IPS DF 19.7 (cell line): Measurements from ENCODE around the gene PDE6A.
"Not testable (repeated sequence)": the region's sequence is repeated elsewhere in the genome, so short reads cannot be mapped to it uniquely, and the experiment has no call there.

Source experiments
- DNase-seq: peaks from one replicate; pipeline ENCODE4 v3.0.0-alpha.2; 2013; ENCODE audit warnings: low read depth, low spot score

PDE6A gene

DNA sequence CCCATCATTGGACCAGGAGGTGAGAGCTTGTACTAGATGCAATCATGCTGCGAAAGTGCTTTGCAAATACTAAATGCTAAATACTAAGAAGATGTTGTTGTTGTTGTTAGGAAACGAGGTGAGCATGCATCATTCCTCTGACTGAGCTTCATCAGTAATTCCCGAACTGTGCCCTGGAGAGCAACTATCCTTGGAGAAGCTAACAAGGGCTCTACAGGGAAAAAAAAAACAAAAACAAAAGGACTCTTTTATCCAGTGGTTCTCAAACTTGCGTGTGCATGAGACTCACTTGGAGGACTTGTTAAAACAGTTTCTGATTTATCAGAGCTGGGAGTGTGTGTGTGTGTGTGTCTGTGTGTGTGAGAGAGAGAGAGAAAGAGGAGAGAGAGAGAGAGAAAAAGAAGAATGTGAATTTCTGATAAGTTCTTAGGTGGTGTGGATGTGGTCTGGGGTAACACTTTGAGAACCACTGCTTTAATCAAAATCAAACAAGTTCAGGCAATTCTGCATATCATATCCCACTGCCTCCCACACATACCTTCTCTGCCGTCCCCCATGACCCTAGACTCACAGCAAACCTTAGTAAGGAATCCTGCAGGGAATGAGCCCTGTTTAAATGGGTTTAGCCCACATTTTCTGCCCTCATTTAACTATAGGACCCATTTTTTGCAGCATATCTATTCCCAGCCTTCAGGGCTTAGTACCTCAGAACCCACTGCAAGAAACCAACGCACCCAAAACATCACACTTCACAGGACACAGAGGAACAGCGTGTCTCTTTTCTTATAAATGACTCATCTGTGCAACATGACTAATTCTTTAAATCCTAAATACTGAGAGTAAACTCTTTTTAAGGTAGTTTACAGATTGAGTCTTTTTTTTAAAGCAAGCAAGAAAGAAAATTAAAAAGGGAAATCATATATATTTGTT is 48.9 kb downstream of the PDE6A start:
- DNase-seq: no peak

- DNase-seq: no peak
These were observed 50.4 kb downstream of the PDE6A start for GRCh38 chr5:149894237-149894636.

- DNase-seq: no peak
These were observed 51.1 kb downstream of the PDE6A start for GRCh38 chr5:149893403-149893931.

GRCh38 chr5:149892594-149892993 is 52.0 kb downstream of the PDE6A start:
- no peak for DNase-seq

DNA sequence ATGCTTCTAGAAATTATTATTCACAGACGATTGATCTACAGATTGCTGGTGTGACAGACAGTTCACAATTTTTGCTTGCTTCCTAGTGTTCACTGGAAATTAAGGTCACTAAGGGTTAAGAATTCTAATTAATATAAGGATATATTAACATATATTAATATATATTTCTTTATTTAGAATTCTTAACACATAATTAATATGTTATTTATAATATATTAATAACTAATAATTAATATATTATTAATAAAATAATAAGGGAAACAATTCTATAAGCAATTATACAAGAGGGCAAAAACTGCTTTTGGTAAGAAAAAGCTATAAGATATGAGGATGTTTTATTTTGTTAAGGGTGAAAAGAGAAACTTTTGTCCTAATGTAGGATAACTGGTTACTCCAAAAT is 56.3 kb downstream of the PDE6A start:
- DNase-seq: no peak

DNA sequence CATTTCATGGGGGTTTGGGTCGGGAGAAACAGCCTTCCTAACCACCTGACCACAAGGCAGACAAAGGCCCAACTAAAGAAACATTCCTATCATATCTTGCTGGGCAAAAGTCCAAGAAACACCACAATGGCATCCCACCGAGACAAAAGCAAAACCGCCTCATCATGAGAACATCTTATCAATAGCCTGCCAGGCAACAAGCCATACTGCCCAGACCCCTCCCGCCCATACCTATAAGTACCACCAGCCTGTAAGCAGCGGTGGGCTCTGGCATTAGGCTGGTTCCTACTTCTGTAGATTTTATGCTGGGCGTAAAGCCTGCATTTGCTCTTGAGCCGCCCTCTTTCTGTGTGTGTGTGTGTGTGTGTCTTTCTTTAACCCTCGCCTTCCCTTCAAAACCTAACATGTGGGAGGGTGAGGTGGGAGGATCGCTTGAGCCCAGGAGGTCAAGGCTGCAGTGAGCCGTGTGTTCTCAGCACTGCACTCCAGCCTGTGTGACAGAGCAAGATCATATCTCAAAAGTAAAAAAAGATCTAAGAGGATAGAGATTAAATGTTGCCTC is 56.9 kb downstream of the PDE6A start:
- no peak for DNase-seq

GRCh38 chr5:149886692-149887470 is 57.7 kb downstream of the PDE6A start:
- DNase-seq: no peak

- DNase-seq: no peak
These were observed 58.5 kb downstream of the PDE6A start for GRCh38 chr5:149886060-149886459.

GRCh38 chr5:149885513-149885912 is 59.1 kb downstream of the PDE6A start:
- DNase-seq: no peak

- DNase-seq: no peak
These were observed 61.0 kb downstream of the PDE6A start for GRCh38 chr5:149883550-149883949.

- not testable (repeated sequence) for DNase-seq
These were observed 62.0 kb downstream of the PDE6A start for GRCh38 chr5:149882633-149883032.

DNA sequence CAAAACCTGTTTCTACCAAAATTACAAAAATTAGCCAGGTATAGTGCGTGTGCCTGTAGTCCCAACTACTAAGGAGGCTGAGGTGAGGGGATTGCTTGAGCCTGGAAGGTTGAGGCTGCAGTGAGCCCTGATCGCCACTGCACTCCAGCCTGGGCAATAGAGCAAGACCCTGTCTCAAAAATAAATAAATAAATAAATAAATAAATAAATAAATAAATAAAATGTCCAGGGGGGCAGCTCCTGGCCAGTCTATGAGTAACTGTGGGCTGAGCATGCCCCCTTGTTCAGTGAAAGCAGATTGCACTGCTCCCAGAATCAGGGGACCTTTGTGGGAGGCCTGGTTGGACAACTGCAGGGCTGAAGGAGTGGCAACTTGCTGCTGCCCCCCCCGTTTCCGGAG is 62.7 kb downstream of the PDE6A start:
- DNase-seq: no peak

GRCh38 chr5:149881069-149881622 is 63.4 kb downstream of the PDE6A start:
- DNase-seq: no peak

- DNase-seq: not testable (repeated sequence)
These were observed 65.0 kb downstream of the PDE6A start for GRCh38 chr5:149879593-149879992.

GRCh38 chr5:149878371-149878770 is 66.2 kb downstream of the PDE6A start:
- no peak for DNase-seq

DNA sequence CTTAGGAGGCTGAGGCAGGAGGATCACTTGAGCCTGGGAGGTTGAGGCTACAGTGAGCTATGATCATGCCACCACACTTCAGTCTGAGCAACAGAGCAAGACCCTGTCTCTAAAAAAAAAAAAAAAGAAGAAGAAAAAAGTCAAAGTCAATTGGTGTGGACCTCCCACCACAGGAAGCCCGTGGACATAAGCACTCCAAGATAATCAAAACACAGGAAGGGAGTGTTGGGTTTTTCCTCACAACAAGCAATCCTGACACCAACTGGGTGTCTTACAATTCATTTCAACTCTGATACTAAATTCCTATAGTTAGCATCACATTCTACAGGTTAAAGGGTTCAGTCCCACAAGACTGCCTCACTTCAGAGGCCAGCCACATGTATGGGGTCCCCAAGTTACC is 70.7 kb downstream of the PDE6A start:
- DNase-seq: no peak

DNA sequence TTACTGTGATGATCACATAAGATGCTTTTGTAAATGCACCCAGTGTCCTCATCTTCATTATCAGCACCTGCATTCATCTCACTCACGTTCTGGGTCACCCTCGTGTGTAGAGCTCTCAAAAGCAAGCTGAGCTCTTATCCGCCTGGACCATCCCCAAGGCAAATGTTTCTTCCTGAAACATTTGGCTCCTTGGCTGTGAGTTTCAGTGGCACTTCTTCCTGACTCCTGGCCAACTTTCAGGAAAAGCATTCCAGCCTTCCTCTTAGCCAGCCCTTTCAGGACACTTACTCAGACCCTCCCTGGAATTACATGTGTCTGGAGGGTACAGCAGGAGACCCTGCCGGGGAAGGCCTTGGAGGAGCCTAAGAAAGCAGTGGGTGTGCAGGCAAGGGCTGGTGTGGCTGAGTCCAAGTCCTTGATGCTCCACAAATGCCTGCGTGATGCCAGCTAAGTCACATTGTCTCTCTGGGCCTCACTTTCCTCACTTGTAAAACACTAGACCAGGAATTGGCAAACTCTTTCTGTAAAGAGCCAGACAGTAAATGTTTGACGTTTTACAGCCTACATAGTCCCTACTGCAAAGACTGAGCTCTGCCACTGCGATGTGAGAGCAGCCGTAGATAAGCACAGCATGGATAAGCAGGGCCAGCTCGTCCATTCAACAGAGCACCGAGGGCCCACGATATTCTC is 72.1 kb downstream of the PDE6A start:
- DNase-seq: no peak

GRCh38 chr5:149871471-149871870 is 73.1 kb downstream of the PDE6A start:
- no peak for DNase-seq

GRCh38 chr5:149870697-149871096 is 73.9 kb downstream of the PDE6A start:
- no peak for DNase-seq

DNA sequence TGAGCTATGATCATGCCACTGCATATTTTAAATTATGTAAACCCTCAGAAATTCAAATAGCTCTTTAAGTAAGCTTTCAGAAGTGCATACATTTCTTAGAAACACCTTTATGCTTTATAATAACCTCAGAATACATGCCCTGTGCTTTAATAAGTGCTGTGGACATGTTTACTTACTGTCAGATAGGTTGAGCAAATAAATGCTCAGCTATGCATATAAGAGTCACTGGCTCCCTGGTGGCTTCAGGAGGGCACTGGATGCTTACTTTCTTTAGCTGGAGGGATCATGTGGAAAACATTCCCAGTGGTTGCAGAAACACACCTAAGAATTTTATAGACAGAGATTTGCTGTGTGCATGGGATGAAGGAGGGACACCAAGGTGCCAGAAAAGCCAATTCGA is 74.4 kb downstream of the PDE6A start:
- no peak for DNase-seq

DNA sequence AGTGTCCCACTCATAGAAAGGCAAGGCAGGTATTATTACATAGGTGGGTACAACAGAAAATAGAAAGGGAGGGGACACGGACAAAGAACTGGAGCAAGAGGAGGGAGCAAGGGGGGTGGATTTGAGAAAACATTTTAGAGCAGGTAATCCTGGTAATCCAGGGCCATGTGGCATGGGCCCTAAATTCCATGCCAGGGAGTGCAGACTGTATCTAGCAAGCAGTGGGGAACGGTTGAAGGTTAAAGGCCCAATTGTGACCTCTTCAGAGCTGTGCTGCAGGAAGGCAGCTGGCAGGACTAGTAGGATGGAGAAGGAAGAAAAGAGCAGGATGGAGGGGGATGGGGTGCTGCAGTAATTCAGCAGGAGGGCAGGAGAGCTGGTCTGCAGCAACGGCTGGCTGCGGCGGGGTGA is 75.2 kb downstream of the PDE6A start:
- no peak for DNase-seq
